ENCODE results near the gene CDCA7L.
"Not testable (repeated sequence)": the region's sequence is repeated elsewhere in the genome, so short reads cannot be mapped to it uniquely, and the experiment has no call there.

The CDCA7L gene

DNA sequence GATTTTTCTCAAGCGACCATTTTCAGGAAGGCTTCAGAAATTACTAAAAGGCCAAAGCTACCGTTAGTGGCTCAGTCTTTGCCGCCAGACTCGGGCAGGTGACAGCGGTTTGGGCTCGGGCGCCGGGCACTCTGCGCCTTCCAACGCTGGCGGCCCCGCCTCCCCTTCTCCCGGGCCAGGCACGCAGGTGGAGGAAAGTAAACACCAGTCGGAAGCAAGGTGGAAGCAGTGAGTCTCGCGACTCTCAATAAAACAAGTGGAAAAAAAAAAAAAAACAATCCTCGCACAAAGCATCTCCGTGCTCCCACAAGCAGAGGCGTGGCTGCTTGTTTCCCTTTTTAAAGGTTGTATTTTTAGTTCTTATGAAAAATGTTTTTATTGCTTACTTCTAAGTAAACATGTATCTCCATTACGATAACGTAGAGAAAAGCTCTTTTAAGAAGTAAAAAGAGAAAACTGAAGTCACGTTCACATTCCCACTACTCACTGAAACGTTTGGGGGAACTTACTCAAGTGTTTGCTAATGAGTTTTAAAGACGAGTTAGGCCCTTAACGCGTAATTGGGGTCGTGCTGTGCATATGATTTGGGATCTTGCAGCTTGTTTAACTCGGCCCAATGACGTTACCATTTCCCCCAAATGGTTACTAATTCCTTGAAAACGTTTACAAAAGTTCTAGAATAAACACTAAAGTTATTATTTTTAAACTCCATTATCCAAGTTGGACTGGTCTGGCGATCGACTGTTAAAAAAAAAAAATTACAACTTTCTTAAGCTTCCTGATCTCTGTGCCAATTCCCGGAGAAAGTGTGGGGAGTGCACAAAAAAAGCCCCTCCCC, 864 bp downstream of the CDCA7L start:
- in situ Hi-C loops (cut with MboI; ENCODE audit: low sequenced_read_pairs): no loop called here

DNA sequence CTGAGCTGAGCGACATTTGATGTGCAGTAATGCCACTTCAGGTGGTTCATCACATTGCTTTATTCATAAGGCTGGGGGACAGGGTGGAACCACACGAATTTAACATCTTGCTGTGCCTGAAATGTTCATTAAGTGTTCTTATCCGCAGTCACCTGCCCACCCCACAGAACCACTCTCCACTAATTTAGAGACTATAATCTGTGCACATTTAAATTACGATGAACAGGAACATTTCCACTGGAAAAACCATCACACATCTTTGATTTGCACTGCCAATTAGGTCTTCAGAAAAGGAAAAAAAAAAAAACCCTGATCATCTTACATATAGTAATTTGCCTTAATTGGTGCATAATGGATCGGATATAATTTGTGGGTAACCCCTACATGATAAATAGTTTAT, 2.3 kb downstream of the CDCA7L start:
- in situ Hi-C loops (cut with MboI; ENCODE audit: low sequenced_read_pairs): no loop called here

DNA sequence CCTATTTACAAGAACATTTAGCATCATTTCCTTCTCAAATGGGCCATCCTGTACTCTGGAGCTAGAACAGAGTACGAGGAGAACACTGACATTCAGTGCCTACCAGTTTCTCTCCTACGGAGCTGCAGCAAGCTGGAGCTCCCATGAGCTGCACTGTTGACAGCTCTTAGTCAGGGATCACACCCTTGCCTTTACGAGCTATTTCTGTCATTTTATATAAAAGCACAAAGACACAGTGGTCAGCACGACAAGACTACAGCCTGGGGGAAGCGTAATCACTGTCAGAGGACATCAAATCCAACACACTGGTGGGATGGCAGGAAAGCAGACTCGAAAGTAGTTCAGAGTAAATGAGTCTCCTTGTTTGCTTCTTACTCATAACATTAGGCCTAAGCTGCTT, 2.7 kb downstream of the CDCA7L start:
- in situ Hi-C loops (cut with MboI; ENCODE audit: low sequenced_read_pairs): no loop called here

DNA sequence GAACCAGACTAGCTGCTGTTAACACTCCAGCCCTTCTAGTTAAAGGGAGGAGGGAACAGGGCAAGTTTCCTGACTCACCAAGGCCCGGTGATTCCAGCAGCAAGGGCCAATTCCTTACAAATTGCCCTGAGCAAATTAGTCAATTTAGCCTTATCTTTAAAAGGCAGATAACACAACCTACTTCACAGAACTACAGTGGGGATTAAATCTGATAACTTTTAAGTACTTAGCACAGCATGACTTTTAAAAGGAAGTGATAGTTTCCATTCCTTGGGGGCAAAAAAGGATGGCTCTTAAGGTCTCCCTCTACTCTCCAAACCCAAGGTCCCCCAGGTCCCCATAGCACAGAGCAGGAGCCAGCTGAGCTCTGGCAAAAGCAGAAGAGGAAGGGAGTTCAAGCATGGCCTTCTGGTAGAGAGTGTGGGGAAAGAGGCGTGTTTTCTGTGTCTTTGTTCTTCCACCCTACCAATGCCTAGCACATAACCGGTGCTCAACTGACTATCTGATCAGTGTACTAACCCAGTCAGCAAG, 4.0 kb downstream of the CDCA7L start:
- in situ Hi-C loops (cut with MboI; ENCODE audit: low sequenced_read_pairs): no loop called here

DNA sequence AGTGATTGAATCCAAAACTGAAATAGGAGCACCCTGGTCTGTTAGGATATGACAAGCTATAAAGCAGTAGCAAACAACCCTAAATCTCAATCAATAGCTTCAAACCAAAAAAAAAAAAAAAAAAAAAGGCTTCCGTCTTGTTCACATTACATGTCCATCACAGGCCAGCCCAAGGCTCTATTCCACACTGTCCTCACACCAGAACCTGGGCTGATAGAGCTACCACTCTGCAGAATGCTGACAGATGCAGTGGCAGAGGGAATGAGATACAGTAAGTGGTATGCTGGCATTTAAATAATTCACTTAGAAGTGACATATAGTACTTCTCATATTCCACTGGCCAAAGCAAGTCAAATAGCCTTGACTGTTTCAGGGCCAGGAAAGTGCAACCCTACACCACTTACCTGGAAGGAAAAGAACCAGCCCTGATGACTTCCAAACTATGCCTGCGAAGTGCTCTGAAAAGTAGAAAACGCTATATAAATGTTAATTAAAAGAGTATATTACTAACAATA, 5.8 kb downstream of the CDCA7L start:
- in situ Hi-C loops (cut with MboI; ENCODE audit: low sequenced_read_pairs): no loop called here

DNA sequence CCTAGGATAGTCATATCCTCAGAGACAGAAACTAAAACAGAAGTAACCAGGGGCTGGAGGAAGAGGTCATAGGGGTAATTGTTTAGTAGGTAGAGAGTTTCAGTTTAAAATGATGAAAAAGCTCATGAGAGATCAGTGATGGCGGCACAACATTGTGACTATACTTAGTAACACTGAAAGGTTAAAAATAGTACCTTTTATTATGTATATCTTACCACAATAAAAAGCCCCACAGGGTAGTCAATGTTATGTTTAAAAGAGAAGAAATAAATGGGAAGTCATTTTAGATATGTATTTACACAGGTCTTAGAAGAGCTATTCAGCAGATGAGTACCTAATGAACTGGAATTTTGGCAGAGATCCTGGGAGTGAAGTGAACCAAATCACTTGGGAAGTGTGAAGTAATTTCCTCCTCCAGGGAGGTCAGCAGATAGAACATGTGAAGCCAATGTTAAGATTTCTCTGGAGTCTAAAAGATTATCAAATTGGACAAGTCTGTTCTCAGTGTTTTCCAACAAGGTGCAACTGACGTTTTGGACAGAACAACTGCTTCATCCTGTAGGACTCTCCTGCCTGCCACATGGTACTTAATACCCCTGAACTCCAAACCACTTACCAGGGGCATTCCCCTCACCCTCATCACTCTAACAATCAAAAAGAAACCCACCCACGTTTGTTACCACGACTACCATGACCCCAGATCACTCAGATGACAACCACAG, 6.4 kb downstream of the CDCA7L start:
- in situ Hi-C loops (cut with MboI; ENCODE audit: low sequenced_read_pairs): no loop called here

DNA sequence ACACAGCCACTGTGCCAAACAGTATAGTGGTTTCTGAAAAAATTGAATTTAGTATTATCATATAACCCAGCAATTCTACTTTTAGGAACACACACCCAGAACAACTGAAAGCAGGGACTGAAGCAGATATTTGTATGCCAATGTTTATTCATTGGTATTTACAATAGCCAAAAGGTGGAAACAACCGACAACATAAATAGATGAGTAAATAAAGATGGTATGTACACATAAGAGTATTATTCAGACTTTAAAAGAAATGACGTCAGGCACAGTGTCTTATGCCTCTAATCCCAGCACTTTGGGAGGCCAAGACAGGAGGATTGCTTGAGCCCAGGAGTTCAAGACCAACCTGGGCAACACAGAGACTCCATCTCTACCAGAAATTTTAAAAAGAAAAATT, 7.2 kb downstream of the CDCA7L start:
- in situ Hi-C loops (cut with MboI; ENCODE audit: low sequenced_read_pairs): no loop called here

DNA sequence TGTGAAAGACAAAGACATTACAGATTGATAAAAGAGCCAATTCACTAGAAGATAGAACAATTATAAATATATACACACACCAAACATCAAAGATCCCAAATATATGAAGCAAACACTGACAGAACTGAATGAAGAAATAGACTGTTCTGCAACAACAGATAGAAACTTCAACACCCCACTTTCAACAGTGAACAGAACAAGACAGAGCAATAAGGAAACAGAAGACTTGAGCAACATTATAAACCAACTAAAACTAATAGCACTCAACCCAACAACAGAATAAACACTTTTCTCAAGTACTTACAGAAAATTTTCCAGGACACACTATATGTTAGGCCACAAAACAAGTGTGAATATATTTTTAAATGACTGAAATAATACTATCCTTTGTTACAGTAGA, 10.9 kb downstream of the CDCA7L start:
- in situ Hi-C loops (cut with MboI; ENCODE audit: low sequenced_read_pairs): no loop called here

DNA sequence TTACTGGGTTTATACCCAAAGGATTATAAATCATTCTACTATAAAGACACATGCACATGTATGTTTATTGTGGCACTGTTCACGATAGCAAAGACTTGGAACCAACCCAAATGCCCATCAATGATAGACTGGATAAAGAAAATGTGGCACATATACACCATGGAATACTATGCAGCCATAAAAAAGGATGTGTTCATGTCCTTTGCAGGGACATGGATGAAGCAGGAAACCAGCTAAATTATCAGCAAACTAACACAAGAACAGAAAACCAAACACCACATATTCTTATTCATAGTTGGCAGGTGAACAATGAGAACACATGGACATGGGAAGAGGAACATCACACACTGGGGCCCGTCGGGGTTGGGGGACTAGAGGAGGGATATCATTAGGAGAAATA, 12.4 kb downstream of the CDCA7L start:
- in situ Hi-C loops (cut with MboI; ENCODE audit: low sequenced_read_pairs): not testable (repeated sequence)

DNA sequence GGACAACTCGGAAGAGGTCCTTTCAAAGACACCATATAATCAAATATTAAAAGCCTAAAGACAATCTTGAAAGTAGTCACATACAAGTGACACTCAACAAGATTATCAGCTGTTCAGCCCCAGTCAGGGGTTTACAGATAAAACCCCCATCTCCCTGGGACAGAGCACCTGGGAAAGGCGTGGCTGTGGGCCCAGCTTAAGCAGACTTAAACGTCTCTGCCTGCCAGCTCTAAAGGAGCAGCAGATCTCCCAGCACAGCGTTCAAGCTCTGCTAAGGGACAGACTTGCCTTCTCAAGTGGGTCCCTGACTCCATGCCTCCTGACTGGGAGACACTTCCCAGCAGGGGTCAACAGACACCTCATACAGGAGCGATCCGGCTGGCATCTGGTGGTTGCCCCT, 18.0 kb downstream of the CDCA7L start:
- in situ Hi-C loops (cut with MboI; ENCODE audit: low sequenced_read_pairs): no loop called here

DNA sequence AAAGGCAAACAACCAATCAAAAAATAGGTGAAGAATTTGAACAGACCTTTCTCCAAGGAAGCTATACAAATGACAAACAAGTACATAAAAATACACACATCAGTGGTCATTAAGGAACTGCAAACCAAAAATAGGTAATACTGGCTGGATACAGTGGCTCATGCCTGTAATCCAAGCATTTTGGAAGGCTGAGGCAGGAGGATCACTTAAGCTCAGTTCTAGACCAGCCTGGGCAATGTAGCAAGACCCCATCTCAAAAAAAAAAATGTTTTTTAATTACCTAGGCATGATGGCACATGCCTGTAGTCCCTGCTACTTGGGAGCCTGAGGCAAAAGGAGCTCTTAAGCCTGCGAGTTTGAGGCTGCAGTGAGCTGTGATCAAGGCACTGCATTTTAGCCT, 19.3 kb downstream of the CDCA7L start:
- in situ Hi-C loops (cut with MboI; ENCODE audit: low sequenced_read_pairs): no loop called here

DNA sequence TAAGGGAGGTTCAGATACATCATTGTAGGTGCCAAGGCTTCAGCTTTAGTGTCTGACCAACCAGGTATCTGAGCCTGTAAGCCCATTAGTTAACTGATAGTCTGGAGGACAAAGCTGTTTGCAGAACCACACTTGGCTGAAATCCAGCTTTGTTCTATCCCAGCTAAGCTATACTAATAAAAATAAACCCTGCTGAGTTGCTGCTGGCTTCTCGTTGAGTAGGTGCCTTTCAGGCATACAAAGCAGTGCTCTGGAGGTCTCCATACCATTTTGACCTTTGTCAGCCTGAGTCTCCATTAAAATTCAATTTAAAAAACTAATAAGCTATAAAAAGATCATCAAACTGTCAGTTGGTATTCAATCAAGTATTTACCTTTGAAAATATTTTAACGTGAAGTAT, 22.0 kb downstream of the CDCA7L start:
- in situ Hi-C loops (cut with MboI; ENCODE audit: low sequenced_read_pairs): no loop called here

DNA sequence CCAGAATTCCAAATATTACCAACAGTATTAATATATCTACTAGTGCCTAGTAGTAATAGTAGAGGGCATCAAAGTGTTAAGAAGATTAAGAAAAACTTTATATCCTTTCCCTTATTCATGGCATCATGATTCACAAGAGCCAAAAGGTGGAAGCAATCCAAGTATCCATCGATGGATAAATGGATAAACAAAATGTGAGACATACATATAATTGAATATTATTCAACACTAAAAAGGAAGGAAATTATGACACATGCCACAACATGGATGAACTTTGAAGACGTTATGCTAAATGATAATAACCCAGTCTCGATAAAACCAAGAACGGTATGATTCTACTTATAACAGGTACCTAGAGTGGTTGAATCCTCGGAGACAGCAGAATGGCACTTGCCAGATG, 23.1 kb downstream of the CDCA7L start:
- in situ Hi-C loops (cut with MboI; ENCODE audit: low sequenced_read_pairs): no loop called here

DNA sequence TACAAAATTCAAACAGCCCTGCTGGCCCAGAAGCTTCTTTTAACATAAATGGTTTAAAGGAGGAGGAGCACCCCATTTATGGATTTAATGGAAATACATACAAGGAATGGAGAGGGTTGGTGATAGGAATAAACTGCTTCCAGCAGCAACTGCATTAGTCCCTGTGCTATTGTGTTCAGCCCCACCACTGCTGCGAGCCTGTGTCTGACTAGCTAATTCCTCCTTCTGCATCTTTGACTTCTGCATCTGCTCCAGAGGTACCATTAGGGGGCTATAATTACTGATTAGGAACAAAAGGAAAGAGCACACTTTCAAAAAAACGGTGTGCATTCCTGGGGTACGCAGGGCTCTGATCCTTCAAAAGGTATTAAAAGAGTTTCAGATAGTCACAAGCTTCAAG, 24.8 kb downstream of the CDCA7L start:
- in situ Hi-C loops (cut with MboI; ENCODE audit: low sequenced_read_pairs): no loop called here

DNA sequence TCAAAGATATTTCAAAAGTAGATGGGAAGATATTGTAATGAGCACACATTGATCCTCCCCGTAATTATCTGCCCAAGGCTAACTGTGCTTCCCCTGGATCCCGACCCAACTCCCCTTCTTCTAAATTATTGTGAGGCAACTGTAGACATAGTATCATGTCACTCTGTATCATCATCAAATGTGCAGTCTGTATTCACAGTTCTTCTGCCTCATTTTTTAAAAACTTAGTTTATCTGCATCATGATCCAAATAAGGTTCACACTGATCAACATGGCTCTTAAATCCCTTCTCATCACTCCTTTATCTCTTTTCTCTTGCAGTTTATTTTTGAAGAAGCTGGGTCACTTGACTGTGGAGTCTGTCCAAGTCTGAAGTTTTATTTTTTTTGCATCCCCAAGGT, 27.5 kb downstream of the CDCA7L start:
- in situ Hi-C loops (cut with MboI; ENCODE audit: low sequenced_read_pairs): no loop called here

DNA sequence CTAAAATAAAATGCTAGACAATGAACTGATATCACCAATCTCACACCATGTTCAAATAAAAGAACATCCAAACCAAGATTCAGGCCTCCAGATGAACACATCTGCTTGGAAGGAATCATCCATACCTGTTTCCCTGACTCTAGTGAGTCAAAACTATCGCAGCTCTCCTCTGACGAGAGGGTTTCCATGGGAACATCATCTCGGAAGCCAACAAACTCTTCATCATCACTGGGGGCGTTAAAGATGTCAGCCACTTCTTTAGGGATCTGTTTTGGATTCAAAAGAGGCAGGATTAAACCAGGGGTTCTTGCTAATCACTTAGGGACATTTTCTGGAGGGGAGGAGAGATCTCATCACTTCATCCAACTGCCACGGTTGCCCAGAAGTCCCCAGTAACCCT, 29.1 kb downstream of the CDCA7L start:
- in situ Hi-C loops (cut with MboI; ENCODE audit: low sequenced_read_pairs): no loop called here

DNA sequence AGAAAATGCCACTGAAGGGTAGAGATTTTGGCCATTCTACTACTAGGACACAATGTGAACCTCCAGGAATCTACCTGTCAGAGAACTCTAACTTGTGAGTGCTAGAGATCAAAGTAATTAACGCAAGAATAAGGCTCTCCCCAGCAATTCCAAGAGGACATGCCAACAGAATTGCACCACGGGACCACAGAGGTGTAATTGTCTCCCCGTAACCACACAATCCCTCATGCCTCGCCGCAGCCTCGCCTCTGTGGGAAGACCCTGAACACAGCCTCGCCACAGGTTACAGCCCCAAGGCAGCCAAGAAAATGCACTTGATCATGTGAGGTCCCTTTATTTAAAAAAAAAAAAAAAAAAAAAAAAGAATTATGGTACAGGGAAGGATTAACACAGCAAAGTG, 29.5 kb downstream of the CDCA7L start:
- in situ Hi-C loops (cut with MboI; ENCODE audit: low sequenced_read_pairs): no loop called here

DNA sequence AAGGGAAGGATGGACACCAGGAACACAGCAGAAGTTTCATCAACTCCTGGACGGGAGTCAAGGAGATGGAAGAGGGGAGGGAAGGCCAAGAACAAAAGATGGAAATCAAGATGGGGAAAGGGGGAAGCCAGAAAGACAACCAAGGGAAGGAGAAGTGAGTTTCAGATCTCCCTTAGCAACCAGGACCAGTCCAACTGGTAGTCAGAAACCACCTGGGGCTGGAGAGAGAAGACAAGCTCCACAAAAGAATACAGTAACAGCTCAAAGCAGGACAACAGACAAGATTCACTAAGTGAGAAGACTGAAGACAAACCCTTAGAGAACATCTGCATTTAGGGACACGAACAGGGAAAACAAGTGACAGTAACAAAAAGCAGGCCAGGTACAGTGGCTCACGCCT, 30.6 kb downstream of the CDCA7L start:
- in situ Hi-C loops (cut with MboI; ENCODE audit: low sequenced_read_pairs): no loop called here

DNA sequence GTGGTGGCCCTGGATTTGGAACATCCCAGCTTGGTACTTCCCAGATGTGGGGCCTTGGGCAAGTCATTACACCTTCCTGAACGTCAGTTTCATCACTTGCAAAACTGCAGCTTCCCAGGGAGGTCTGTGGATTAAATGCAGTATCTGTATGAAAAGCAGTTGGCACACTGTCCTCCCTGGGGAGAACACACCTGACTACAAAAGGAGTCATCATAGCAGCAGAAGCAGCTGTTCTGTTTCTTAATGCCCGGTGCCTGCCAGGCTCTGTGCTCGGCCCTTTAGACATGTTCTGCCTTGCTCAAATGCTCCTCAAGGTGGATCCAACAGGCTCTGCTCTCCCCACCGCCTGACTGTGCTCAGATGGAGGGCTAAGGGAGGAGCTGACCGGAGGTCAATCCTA, 31.0 kb downstream of the CDCA7L start:
- in situ Hi-C loops (cut with MboI; ENCODE audit: low sequenced_read_pairs): no loop called here

DNA sequence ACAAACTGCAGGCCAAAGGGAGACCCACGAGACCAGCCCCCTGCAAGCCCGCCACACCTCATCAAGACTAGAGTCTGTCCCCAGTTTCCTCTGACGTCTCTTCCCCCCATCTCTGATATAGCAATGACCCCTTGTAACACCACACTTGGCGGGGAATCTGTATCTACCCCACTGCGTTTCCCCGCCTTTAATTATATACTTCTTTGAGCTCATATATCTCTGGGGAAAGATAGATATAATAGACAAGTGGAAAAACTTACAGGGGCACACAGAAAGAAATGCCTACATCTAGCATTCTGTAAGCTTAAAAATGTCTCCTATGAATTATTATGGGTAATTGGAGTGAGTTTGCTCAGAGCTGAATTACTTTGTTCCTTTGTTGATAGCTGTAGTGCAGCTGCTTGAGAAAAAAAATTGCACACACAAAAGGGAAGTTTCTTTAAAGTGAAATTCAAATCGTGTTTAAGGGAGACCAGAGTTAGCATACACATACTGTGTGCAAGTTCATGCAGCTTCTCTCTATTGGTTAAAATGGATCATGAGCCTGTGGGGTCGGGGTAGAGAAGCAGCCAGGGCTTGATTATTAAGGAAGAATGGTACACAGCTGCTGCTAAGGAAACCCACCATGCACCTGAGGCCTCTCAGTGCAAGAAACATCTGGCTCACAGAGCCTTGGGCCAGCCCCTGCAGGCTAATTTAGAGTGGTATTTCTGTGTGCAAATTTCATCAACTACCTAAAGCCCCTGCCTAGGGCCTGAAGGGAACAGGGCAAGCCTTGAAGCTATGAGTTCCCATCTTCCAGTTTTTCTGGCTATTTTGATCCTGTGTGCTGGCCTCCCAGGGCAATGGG, 32.5 kb downstream of the CDCA7L start:
- in situ Hi-C loops (cut with MboI; ENCODE audit: low sequenced_read_pairs): no loop called here

DNA sequence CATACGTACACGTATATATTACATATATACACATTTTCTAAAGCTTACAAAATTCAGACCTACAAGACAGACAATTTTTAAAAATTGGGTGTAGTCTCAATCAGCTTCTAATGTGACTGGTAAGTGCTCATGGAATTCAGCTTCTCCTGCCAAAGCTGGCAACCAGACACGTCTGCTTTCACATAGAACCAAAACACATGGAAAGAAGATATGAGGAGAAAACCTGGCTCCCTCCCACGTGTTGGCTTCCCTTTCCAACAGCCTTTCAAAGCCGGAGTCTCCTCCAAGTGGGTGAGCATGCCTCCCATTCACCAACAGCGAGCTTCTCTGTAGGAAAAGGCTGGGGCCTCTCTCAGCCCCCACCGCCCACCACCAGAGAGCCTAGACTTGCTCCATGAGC, 33.4 kb downstream of the CDCA7L start:
- in situ Hi-C loops (cut with MboI; ENCODE audit: low sequenced_read_pairs): no loop called here

All from HL-60/S4 (cell line).